Thyroid gland (tissue), 4 donors: Measurements from ENCODE around the gene TLE4.

Source experiments
- CTCF ChIP-seq, 6 experiments: fragments of 200-600 bp in 3 of 6; fragments of 450-650 bp in 3 of 6; sonication (generic) in 3 of 6; IDR thresholded peaks; one replicate each; pipeline ENCODE4 v1.5.1; 2016 to 2019; ENCODE audit warnings: antibody characterized with exemption in 6 of 6, mild to moderate bottlenecking in 2 of 6, inconsistent platforms in 1 of 6, moderate library complexity in 1 of 6
- POLR2A ChIP-seq, 2 donors: fragments of 450-650 bp; IDR thresholded peaks; one replicate each; pipeline ENCODE4 v1.6.1; 2017; ENCODE audit warnings: antibody characterized with exemption in 2 of 2, mild to moderate bottlenecking in 2 of 2, moderate library complexity in 1 of 2

GRCh38 chr9:79695531-79696175 is 123.9 kb downstream of the TLE4 start:
- no peak for TF ChIP-seq CTCF (IDR thresholded peaks at IDR 0.05)
- TF ChIP-seq POLR2A (IDR thresholded peaks at IDR 0.05) = no peak
